ENCODE data around the gene MED13L. TPM values are rescaled to one million over a fixed set of nuclear protein-coding genes. Genes with fewer than 3 reads are reported as not detected.

Gene MED13L
- total RNA-seq, 1 donor from 2014 or later, result 36.0 TPM

- no peak for DNase-seq (ENCODE audit: low read depth, low spot score)
These were observed 63.5 kb downstream of the MED13L start for GRCh38 chr12:116213885-116214527.

- no peak for DNase-seq (ENCODE audit: low read depth, low spot score)
These were observed 64.5 kb downstream of the MED13L start for GRCh38 chr12:116213014-116213413.

DNA sequence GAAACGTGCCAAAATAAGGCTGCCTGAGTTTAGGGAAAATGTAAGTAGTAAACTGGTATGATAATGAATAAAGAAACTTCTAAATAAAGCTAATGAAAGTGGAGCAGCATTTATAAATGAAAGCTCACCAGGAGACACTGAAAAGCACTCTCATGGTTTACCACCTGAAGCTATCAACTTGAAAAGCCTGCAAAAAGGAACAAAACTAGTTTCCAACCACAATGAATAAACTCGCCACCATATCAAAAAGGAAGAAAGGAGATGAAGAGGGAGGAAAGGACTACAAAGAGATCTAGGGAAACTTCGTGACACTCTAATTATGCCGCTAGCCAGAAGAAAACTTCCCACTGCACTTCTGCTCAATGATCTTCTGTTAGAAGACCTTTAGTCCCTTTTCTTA, 66.7 kb downstream of the MED13L start:
- DNase-seq (ENCODE audit: low read depth, low spot score), result no peak

DNA sequence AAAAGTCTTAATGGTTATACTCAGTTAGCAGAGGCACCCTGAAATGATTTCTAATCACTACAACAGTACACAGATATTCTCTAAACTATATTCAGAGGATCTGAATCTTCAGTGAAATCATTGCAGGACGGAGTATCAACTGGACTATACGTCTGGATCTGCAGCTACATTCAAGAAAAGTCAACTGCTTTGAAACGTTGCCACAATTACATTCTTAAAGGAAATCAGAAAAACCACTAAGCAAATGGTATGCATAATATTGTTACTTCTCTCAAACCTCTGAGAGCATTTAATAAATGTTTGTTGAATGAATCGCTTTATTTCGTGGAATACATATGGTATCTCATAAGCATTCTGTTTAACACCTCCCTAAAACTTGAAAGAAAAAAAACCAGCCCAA, 67.4 kb downstream of the MED13L start:
- no peak for DNase-seq (ENCODE audit: low read depth, low spot score)

DNA sequence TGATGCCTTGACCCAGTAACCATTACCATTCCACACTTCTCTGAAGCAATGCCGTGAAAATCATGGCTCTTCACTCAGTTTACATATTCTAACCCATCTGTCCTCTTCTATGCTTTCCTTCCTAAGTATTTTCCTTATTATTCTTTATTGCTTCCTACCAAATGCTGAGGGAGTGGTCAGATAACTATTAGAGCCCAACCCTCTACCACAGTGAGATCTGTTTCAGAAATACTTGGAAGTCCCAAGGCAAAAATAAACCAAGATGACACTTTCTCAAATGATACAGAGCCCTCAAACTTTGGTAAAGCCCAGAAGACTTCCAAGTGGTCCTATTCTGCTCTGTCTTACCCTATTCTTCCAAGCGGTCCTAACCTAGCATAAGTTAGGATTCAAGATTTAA, 68.0 kb downstream of the MED13L start:
- DNase-seq (ENCODE audit: low read depth, low spot score), result no peak

GRCh38 chr12:116207274-116207673, 70.2 kb downstream of the MED13L start:
- no peak for DNase-seq (ENCODE audit: low read depth, low spot score)

GRCh38 chr12:116206828-116207227, 70.7 kb downstream of the MED13L start:
- no peak for DNase-seq (ENCODE audit: low read depth, low spot score)

DNA sequence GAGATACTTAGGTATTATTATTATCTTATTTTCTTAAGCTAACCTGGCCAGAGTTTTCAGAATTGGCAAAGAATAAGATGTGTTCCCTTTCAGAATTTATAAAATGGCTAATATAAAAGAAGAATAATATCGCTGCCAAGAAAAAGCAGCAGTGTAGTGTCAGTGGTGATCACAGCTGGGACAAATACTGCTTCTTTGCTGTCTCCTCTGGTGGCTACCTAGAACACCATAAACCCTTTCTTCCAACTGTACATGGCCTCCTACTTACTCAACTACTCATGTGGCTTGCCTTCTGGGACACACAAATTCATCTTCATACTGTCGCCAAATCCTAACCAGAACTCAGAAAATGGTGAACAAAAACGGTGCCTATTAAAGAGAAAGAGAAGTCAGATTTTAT, 72.7 kb downstream of the MED13L start:
- DNase-seq (ENCODE audit: low read depth, low spot score), result no peak

DNA sequence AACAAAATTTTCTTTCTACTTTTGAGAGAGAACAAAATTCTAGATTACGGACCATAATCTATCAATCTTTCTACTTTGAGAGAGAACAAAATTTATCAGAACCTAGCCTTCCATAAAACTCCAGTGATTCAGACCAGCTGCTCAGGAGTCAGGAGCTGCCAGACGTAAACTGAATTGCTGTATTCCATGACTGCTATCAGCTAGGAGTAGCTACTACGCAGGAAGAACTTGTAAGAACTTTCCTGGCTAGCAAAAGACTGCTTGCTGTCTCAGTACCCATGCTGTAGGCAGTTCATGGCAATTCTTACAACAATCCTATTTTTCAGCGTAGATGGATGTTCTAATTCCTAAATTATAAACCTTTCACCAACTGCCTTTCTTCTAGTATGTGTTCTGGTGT, 73.3 kb downstream of the MED13L start:
- no peak for DNase-seq (ENCODE audit: low read depth, low spot score)

GRCh38 chr12:116202940-116203339, 74.6 kb downstream of the MED13L start:
- no peak for DNase-seq (ENCODE audit: low read depth, low spot score)

GRCh38 chr12:116202433-116202832, 75.1 kb downstream of the MED13L start:
- no peak for DNase-seq (ENCODE audit: low read depth, low spot score)

GRCh38 chr12:116201908-116202307, 75.6 kb downstream of the MED13L start:
- no peak for DNase-seq (ENCODE audit: low read depth, low spot score)

GRCh38 chr12:116201359-116201758, 76.1 kb downstream of the MED13L start:
- no peak for DNase-seq (ENCODE audit: low read depth, low spot score)

DNA sequence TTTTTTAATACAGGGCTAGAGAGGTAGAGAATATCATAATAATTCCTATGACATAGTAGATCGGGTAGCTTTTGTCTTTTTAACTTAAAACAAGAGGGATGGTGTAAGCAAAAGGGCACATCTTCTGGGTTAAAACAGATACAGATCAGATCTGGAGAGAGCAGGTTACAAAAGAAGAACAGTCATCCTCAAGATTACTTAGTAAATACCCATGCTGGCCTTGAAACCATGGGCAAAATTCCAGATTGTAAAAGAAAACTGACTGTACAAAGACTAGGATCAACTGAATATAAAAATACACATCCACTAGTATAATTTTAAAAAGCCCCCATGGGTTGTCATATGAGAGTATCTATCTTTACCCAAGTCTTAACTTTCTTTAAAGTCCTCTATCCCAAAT, 76.7 kb downstream of the MED13L start:
- no peak for DNase-seq (ENCODE audit: low read depth, low spot score)

DNA sequence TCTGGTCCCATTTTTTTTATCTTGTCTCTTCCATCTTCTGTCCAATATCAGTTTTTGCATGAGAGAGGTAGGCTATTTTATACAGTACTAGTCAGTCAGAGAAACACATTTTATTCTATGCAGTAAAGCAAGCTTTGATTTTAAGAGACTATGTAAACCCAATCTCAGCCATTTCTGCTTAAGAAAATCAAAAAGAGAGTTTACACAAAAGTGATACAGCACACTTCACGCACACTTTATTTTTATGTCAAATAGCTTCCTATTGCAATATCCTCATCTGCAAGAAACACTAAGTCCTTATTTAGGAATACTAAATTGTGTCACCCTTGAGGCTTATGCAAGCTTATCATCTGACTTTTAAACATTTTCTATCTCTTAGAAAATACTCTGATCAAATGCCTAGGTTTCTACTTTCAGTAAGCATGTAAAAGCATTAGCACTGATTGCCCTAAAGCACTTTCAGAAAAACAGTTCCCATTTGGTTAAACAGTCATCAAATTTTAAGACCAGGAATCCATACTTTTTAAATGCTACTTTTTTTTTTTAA, 78.3 kb downstream of the MED13L start:
- no peak for DNase-seq (ENCODE audit: low read depth, low spot score)

GRCh38 chr12:116196752-116197718, 80.5 kb downstream of the MED13L start:
- no peak for DNase-seq (ENCODE audit: low read depth, low spot score)

DNA sequence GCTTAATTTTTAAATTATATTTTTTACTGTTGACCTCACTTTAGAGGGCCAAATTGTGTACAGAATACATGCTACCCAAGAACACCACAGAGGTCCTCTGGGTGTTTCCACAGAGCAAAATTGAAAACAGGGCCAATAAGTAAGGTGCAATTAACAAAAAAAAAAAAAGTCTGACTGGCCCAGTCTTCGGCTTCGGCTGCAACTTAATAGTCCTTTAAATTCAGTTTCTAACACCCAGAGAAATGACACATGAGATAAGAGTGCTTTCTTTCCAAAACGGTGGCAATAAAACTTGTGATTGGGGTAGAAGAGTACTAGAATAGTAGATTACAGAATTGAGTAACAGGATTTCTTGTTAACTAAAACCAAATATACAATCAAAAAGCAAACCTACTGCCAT, 81.3 kb downstream of the MED13L start:
- no peak for DNase-seq (ENCODE audit: low read depth, low spot score)

- DNase-seq (ENCODE audit: low read depth, low spot score), result no peak
These were observed 82.5 kb downstream of the MED13L start for GRCh38 chr12:116194935-116195431.

DNA sequence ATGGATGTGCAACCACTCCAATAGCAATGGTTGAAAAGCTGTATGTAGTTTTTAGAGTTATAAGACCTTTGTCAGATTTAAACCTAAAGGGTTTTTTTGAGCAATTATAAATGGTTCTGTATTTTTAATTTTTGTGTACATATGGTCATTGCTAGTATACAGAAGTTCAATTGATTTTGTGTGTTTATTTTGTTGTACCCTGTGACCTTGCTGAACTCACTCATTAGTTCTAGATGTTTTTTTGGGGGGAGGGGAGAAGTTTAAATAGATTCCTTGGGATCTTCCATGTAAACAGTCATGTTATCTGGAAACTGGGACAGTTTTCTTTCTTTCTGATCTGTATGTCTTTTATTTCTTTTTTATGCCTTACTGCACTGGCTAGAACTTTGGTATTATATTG, 87.8 kb downstream of the MED13L start:
- DNase-seq (ENCODE audit: low read depth, low spot score), result no peak

- DNase-seq (ENCODE audit: low read depth, low spot score), result no peak
These were observed 88.9 kb downstream of the MED13L start for GRCh38 chr12:116188581-116188980.

DNA sequence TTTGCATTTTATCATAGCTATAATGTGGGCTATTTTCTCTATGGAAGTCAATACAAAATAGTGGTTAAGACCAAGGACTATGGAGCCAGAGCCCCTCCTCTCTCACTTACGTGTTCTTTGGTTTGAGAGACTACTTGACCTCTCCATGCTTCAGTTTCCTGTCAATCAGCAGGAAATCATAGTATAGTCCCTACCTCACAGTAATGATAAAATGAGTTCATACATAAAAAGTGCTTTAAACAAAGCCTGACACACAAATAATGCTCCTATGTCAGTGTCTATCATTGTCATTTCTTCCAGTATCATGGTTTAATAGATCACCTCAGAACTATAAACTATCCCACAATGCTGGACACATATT, 90.4 kb downstream of the MED13L start:
- no peak for DNase-seq (ENCODE audit: low read depth, low spot score)

GRCh38 chr12:116186482-116187150, 90.9 kb downstream of the MED13L start:
- DNase-seq (ENCODE audit: low read depth, low spot score), result peak; percentile 32
